Fibroblast of lung (primary cell): ENCODE measurements around the gene C18orf63. TPM values are rescaled to one million over a fixed set of nuclear protein-coding genes. Genes with fewer than 3 reads are reported as not detected.
A peak's percentile ranks its signal among the peaks of the same experiment; 100 is the strongest.

ENCODE experiments used
- DNase-seq, 2 donors: peaks; one replicate each; pipeline versions ENCODE4 v3.0.0 to v3.0.0-alpha.2; 2010; ENCODE audit warnings: low read depth in 2 of 2
- H2AFZ ChIP-seq: 2 replicates; pipeline ENCODE4 v1.5.1; 2012; ENCODE audit warnings: low read length, control low read depth, inconsistent platforms
- H3K27ac ChIP-seq: 2 replicates; pipeline ENCODE4 v1.5.1; 2011; ENCODE audit warnings: low read length, control low read depth; ENCODE audit not compliant: insufficient read depth
- H3K27me3 ChIP-seq: 2 replicates; pipeline ENCODE4 v1.5.1; 2011; ENCODE audit warnings: mild to moderate bottlenecking, low read length; ENCODE audit not compliant: control insufficient read depth, insufficient read depth
- H3K36me3 ChIP-seq: 2 replicates; pipeline ENCODE4 v1.5.1; 2011; ENCODE audit warnings: low read length; ENCODE audit not compliant: control insufficient read depth, insufficient read depth
- H3K4me1 ChIP-seq: 2 replicates; pipeline ENCODE4 v1.5.1; 2011; ENCODE audit warnings: low read length; ENCODE audit not compliant: control insufficient read depth, insufficient read depth; ENCODE audit errors: extremely low read depth
- H3K4me2 ChIP-seq: 2 replicates; pipeline ENCODE4 v1.5.1; 2011; ENCODE audit warnings: low read length, control low read depth; ENCODE audit not compliant: insufficient read depth; ENCODE audit errors: extremely low read depth
- H3K4me3 ChIP-seq, 4 experiments: fragments of 200-600 bp in 1 of 4; sonication (generic) in 1 of 4; replicated peaks in 1 of 4; 2 replicates each; pipeline ENCODE4 v1.5.1; 2011 to 2016; ENCODE audit warnings: low read length in 4 of 4, low read depth in 3 of 4, mild to moderate bottlenecking in 3 of 4, control low read depth in 2 of 4, inconsistent platforms in 1 of 4, mixed read lengths in 1 of 4; ENCODE audit not compliant: insufficient read depth in 1 of 4; ENCODE audit errors: control extremely low read depth in 1 of 4
- H3K79me2 ChIP-seq: 2 replicates; pipeline ENCODE4 v1.5.1; 2012; ENCODE audit warnings: mild to moderate bottlenecking, low read length, inconsistent platforms; ENCODE audit not compliant: control insufficient read depth, insufficient read depth
- H3K9ac ChIP-seq: 2 replicates; pipeline ENCODE4 v1.5.1; 2011; ENCODE audit warnings: mild to moderate bottlenecking, low read length, control low read depth; ENCODE audit not compliant: insufficient read depth
- H3K9me3 ChIP-seq: 2 replicates; pipeline ENCODE4 v1.5.1; 2012; ENCODE audit warnings: low read depth, low read length; ENCODE audit not compliant: control insufficient read depth, insufficient read depth
- H4K20me1 ChIP-seq: 2 replicates; pipeline ENCODE4 v1.5.1; 2011; ENCODE audit warnings: low read length; ENCODE audit not compliant: control insufficient read depth, insufficient read depth; ENCODE audit errors: extremely low read depth
- CTCF ChIP-seq, 2 donors: IDR thresholded peaks in 1 of 2; conservative IDR thresholded peaks in 1 of 2; 1 replicate in 1 of 2; 2 replicates in 1 of 2; pipeline ENCODE4 v1.5.1; 2011 to 2012; ENCODE audit warnings: low read length in 2 of 2, control low read depth in 1 of 2, inconsistent platforms in 1 of 2, low read depth in 1 of 2, mild to moderate bottlenecking in 1 of 2
- EZH2 ChIP-seq: IDR thresholded peaks from 2 replicates; pipeline ENCODE4 v1.5.1; 2012; ENCODE audit warnings: low read length, control low read depth, mild to moderate bottlenecking; ENCODE audit errors: missing control alignments
- polyA plus RNA-seq, 2 donors: library from polyadenylated mRNA; depleted of rRNA in 1 of 2; stranded (reverse) in 1 of 2; unstranded in 1 of 2; fragments of >200 nt; gene quantifications; 2 replicates each; pipeline ENCODE4 v1.2.1, GENCODE V29; 2011 to 2012; ENCODE audit warnings: missing spikeins in 1 of 2
- total RNA-seq: library from RNA; depleted of rRNA; stranded (reverse); fragments of >200 nt; gene quantifications from 2 replicates; pipeline ENCODE4 v1.2.1, GENCODE V29; 2014

The C18orf63 gene
- total and polyA plus RNA-seq, 2 donors (not counting 1 experiment from before 2014, with no cell fraction given): not detected

GRCh38 chr18:74337912-74338309 lies 22.3 kb downstream of the C18orf63 start:
- Histone ChIP-seq H4K20me1 (no peaks in the 10 kb centered on the region), H3K4me1 (no peaks in the 10 kb centered on the region), H3K27me3 (no peaks in the 10 kb centered on the region), H3K79me2 (no peaks in the 10 kb centered on the region), H3K36me3 (no peaks in the 10 kb centered on the region), H3K9me3 (no peaks in the 10 kb centered on the region), H2AFZ (no peak overlapping the region), H3K9ac (no peak overlapping the region), H3K4me2 (no peak overlapping the region), H3K27ac (no peak overlapping the region), H3K4me3 (no peak overlapping the region)
- no peak for DNase-seq
- TF ChIP-seq CTCF (conservative IDR thresholded peaks at IDR 0.05 in 1 of 2, IDR thresholded peaks at IDR 0.05 in 1 of 2; ENCODE audit: low read depth in 1 of 2, low read length in 2 of 2): no peak
- no peak for TF ChIP-seq EZH2

GRCh38 chr18:74342416-74343043 lies 26.9 kb downstream of the C18orf63 start:
- Histone ChIP-seq H3K9me3 (no peaks in the 10 kb centered on the region), H3K27ac (no peak overlapping the region), H2AFZ (no peak overlapping the region), H3K4me3 (no peak overlapping the region), H3K27me3 (no peaks in the 10 kb centered on the region), H3K9ac (no peak overlapping the region), H4K20me1 (no peaks in the 10 kb centered on the region), H3K79me2 (no peaks in the 10 kb centered on the region), H3K4me1 (no peaks in the 10 kb centered on the region), H3K4me2 (no peak overlapping the region), H3K36me3 (no peaks in the 10 kb centered on the region)
- peak; percentile 51 to 85 for DNase-seq
- TF ChIP-seq EZH2 (no peak), CTCF (conservative IDR thresholded peaks at IDR 0.05 in 1 of 2, IDR thresholded peaks at IDR 0.05 in 1 of 2; ENCODE audit: low read depth in 1 of 2, low read length in 2 of 2) (peak; percentile 58 to 59)

GRCh38 chr18:74346206-74346605 lies 30.6 kb downstream of the C18orf63 start:
- no peak overlapping the region for H3K4me2 ChIP-seq
- no peaks in the 10 kb centered on the region for H3K4me1 ChIP-seq
- H3K9me3 ChIP-seq: no peaks in the 10 kb centered on the region
- TF ChIP-seq EZH2: no peak
- no peak for TF ChIP-seq CTCF (conservative IDR thresholded peaks at IDR 0.05 in 1 of 2, IDR thresholded peaks at IDR 0.05 in 1 of 2; ENCODE audit: low read depth in 1 of 2, low read length in 2 of 2)
- no peak overlapping the region for H3K4me3 ChIP-seq
- no peaks in the 10 kb centered on the region for H3K27me3 ChIP-seq
- DNase-seq: no peak
- no peak overlapping the region for H3K9ac ChIP-seq
- H3K79me2 ChIP-seq: no peaks in the 10 kb centered on the region
- no peak overlapping the region for H2AFZ ChIP-seq
- no peaks in the 10 kb centered on the region for H3K36me3 ChIP-seq
- H3K27ac ChIP-seq: no peak overlapping the region
- H4K20me1 ChIP-seq: no peaks in the 10 kb centered on the region
